ENCODE data around the gene KLHDC8A. TPM values are rescaled to one million over a fixed set of nuclear protein-coding genes. Genes with fewer than 3 reads are reported as not detected.
A peak's percentile ranks its signal among the peaks of the same experiment; 100 is the strongest.

The KLHDC8A gene
- total and polyA plus RNA-seq, 9 of the 15 experiments (the other 6 are each of a cell fraction or from before 2014, with no cell fraction given) = 0.01 to 0.54 (median 0.04) TPM; not detected in 6

- Histone ChIP-seq H3K4me1 (replicated peaks in 1 of 2; ENCODE audit: control insufficient read depth in 2 of 2, insufficient read depth in 2 of 2, low read length in 2 of 2) (peaks cover 3 to 15% of the 10 kb centered on the region in 2 experiments; a peak in 4 of 5 replicates), H3K4me3 (no peak overlapping the region), H3K36me3 (ENCODE audit: control insufficient read depth, insufficient read depth, low read length) (no peaks in the 10 kb centered on the region), H3K4me2 (ENCODE audit: insufficient read depth, low read length) (no peak overlapping the region), H3K9me1 (ENCODE audit: control insufficient read depth, insufficient read depth, low read length) (no peaks in the 10 kb centered on the region), H3K79me2 (ENCODE audit: control insufficient read depth, insufficient read depth, low read length) (no peaks in the 10 kb centered on the region), H3K9ac (ENCODE audit: insufficient read depth in 1 of 2, low read depth in 2 of 2, low read length in 2 of 2) (no peak overlapping the region), H2AFZ (ENCODE audit: low read depth, low read length) (no peak overlapping the region), H3K27me3 (ENCODE audit: control insufficient read depth in 2 of 2, insufficient read depth in 2 of 2, low read length in 2 of 2) (peaks cover 26 to 55% of the 10 kb centered on the region in 2 experiments), H3K27ac (ENCODE audit: extremely low read depth, low read depth, low read length) (no peak overlapping the region), H4K20me1 (replicated peaks; ENCODE audit: control insufficient read depth, insufficient read depth, low read length) (no peaks in the 10 kb centered on the region; the same call in 1 of the 2 replicates), H3K9me3 (replicated peaks; ENCODE audit: control insufficient read depth, insufficient read depth, low read depth, low read length) (no peaks in the 10 kb centered on the region)
- DNase-seq (ENCODE audit: extremely low read depth in 1 of 4, low spot score in 3 of 4) (no peak), ATAC-seq (no peak), FAIRE-seq (no peak)
- intact Hi-C loops (cut with micrococcal nuclease) = no loop called here
- no TSS peak for BruUV-seq (replicated peaks)
- ChIA-PET POLR2A (interaction anchor here (0.7 to 1.1 kb wide), 3 partner anchors 11 to 44 kb away, joined by 3 read pairs; no protein-coding TSS in a partner anchor), CTCF (ENCODE audit: low intra/inter-chr PET ratio) (no interaction called here)
- 3% methylated on average over 7 of the region's 7 CpGs for WGBS (ENCODE audit: insufficient coverage, low coverage, missing lambda C conversion rate)
- TF ChIP-seq, protein P1, sequence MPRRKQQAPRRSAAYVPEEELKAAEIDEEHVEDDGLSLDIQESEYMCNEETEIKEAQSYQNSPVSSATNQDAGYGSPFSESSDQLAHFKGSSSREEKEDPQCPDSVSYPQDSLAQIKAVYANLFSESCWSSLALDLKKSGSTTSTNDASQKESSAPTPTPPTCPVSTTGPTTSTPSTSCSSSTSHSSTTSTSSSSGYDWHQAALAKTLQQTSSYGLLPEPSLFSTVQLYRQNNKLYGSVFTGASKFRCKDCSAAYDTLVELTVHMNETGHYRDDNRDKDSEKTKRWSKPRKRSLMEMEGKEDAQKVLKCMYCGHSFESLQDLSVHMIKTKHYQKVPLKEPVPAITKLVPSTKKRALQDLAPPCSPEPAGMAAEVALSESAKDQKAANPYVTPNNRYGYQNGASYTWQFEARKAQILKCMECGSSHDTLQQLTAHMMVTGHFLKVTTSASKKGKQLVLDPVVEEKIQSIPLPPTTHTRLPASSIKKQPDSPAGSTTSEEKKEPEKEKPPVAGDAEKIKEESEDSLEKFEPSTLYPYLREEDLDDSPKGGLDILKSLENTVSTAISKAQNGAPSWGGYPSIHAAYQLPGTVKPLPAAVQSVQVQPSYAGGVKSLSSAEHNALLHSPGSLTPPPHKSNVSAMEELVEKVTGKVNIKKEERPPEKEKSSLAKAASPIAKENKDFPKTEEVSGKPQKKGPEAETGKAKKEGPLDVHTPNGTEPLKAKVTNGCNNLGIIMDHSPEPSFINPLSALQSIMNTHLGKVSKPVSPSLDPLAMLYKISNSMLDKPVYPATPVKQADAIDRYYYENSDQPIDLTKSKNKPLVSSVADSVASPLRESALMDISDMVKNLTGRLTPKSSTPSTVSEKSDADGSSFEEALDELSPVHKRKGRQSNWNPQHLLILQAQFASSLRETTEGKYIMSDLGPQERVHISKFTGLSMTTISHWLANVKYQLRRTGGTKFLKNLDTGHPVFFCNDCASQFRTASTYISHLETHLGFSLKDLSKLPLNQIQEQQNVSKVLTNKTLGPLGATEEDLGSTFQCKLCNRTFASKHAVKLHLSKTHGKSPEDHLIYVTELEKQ (CRISPR knock-in tag; IDR thresholded peaks at IDR 0.05) = no peak
- TF ChIP-seq HNRNPK (IDR thresholded peaks at IDR 0.05; ENCODE audit: low read depth, low read length, poor library complexity, severe bottlenecking) (no peak), NCOR1 (IDR thresholded peaks at IDR 0.05) (no peak), NFIC (IDR thresholded peaks at IDR 0.05) (peak; percentile 81), HIVEP1 (CRISPR knock-in tag; IDR thresholded peaks at IDR 0.05) (no peak), ZBTB1 (CRISPR knock-in tag; IDR thresholded peaks at IDR 0.05; ENCODE audit: borderline replicate concordance, low read depth) (0 out of 2 replicates have a peak, but pooled peaks have one; percentile 21)
- in situ Hi-C loops (cut with MboI) = no loop called here
These were observed 39.3 kb downstream of the KLHDC8A start for GRCh38 chr1:205317311-205317917.
